ENCODE measurements around the gene ANKRD10. TPM values are rescaled to one million over a fixed set of nuclear protein-coding genes. Genes with fewer than 3 reads are reported as not detected.

ANKRD10 gene
- total RNA-seq, 4 donors from 2014 or later = 145 to 381 (median 164) TPM

DNA sequence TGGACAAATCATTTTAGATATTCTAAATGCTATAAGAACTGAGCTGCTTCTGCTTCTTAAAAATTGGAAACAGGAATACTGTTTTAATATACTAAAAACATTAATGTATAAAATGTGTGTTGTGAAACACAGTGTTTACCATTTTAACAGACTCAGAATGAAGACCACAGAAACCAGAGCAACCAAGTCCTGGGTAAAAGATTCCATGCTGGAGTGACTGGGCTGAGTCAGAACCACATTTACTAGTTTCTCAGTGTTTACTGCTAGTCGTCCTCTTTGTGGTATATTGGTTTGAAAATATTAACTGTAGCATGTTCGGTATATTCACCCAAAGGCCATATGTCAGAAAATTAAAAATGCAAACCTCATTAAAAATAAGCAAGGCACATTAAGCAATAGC is 31.9 kb downstream of the ANKRD10 start:
- DNase-seq (no peak), ATAC-seq (no peak)
- Histone ChIP-seq H3K27me3 (no peaks in the 10 kb centered on the region), H3K36me3 (peaks cover 0 to 33% of the 10 kb centered on the region in 2 donors), H3K4me1 (peaks cover 30 to 34% of the 10 kb centered on the region in 2 donors), H3K27ac (peak overlapping the region in 1 of 4 donors; percentile 48), H3K9me3 (no peaks in the 10 kb centered on the region), H3K4me3 (no peak overlapping the region)
- intact Hi-C loops (cut with DNase I; ENCODE audit: low total_unique reads) (no loop called here), in situ Hi-C loops (cut with MboI; ENCODE audit: low sequenced_read_pairs in 4 of 4) (no loop called here)
- no peak for TF ChIP-seq POLR2A (IDR thresholded peaks at IDR 0.05)

- peak overlapping the region in 3 of 4 donors; percentile 11 to 48 (median 47) for H3K27ac ChIP-seq
- H3K27me3 ChIP-seq = no peaks in the 10 kb centered on the region
- H3K36me3 ChIP-seq = peaks cover 0 to 33% of the 10 kb centered on the region in 2 donors
- H3K4me1 ChIP-seq = peaks cover 21 to 25% of the 10 kb centered on the region in 2 donors
- in situ Hi-C loops (cut with MboI; ENCODE audit: low sequenced_read_pairs in 4 of 4) = no loop called here
- ATAC-seq = no peak
- DNase-seq = no peak
- intact Hi-C loops (cut with DNase I; ENCODE audit: low total_unique reads) = no loop called here
- H3K9me3 ChIP-seq = no peaks in the 10 kb centered on the region
- TF ChIP-seq, protein P1, sequence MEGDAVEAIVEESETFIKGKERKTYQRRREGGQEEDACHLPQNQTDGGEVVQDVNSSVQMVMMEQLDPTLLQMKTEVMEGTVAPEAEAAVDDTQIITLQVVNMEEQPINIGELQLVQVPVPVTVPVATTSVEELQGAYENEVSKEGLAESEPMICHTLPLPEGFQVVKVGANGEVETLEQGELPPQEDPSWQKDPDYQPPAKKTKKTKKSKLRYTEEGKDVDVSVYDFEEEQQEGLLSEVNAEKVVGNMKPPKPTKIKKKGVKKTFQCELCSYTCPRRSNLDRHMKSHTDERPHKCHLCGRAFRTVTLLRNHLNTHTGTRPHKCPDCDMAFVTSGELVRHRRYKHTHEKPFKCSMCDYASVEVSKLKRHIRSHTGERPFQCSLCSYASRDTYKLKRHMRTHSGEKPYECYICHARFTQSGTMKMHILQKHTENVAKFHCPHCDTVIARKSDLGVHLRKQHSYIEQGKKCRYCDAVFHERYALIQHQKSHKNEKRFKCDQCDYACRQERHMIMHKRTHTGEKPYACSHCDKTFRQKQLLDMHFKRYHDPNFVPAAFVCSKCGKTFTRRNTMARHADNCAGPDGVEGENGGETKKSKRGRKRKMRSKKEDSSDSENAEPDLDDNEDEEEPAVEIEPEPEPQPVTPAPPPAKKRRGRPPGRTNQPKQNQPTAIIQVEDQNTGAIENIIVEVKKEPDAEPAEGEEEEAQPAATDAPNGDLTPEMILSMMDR (IDR thresholded peaks at IDR 0.05 in 4 of 5, conservative IDR thresholded peaks at IDR 0.05 in 1 of 5) = no peak
- TF ChIP-seq POLR2A (IDR thresholded peaks at IDR 0.05) = no peak
- no peak overlapping the region for H3K4me3 ChIP-seq
Observed at GRCh38 chr13:110881839-110882627, 32.8 kb downstream of the ANKRD10 start.

DNA sequence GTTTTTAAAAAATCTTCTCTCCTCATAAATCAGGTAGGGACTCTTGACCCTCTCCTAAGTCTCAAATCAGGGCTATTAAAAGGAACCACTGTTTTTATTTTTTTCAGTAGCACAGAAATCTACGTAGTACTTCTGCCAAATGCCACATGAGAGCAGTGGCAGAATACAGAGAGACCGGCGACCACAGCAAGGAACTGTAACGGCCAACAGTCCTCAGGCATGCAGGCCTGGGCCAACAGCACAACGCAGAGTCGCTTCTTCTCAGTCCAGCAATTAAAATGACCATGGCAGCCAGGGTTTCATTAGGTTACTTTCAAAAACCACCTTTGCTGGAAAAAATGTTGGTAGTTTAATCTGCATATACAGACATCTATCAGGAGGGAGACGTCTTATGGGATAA is 34.2 kb downstream of the ANKRD10 start:
- peak; percentile 34 to 43 for ATAC-seq
- intact Hi-C loops (cut with DNase I; ENCODE audit: low total_unique reads) = no loop called here

DNA sequence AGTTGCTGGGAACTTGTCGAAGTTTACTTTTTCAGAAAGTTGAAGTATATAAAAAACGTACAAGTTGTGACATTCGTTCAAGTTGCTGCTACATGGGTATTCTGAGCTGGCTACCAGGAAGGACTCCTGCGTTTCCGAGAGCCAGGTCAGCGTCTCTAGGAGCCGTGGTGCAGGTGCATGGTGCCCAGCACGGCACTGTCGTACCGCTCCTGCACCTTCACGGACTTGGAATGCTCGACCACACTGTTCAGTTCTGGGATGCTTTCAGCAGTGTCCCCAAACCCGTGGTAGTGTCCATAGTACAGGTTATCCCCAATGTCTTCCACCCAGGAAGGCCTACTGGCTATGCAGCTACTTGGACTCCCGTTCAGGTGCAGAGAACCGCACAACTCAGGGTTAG is 35.4 kb downstream of the ANKRD10 start:
- no peak for TF ChIP-seq POLR2A (IDR thresholded peaks at IDR 0.05)
- TF ChIP-seq, protein P1 (IDR thresholded peaks at IDR 0.05 in 4 of 5, conservative IDR thresholded peaks at IDR 0.05 in 1 of 5) = no peak
- H3K4me3 ChIP-seq = no peak overlapping the region
- DNase-seq (no peak), ATAC-seq (no peak)
- no peak overlapping the region for H3K27ac ChIP-seq
- H3K36me3 ChIP-seq = peaks cover 0 to 33% of the 10 kb centered on the region in 2 donors
- no peaks in the 10 kb centered on the region for H3K27me3 ChIP-seq
- no peaks in the 10 kb centered on the region for H3K9me3 ChIP-seq
- in situ Hi-C loops (cut with MboI; ENCODE audit: low sequenced_read_pairs in 4 of 4) (no loop called here), intact Hi-C loops (cut with DNase I; ENCODE audit: low total_unique reads) (no loop called here)
- H3K4me1 ChIP-seq = peaks cover 20 to 29% of the 10 kb centered on the region in 2 donors

More for the DNA sequence above, 34.2 kb downstream of the ANKRD10 start:
- H3K27ac ChIP-seq = peak overlapping the region; percentile 9 to 48 (median 36)
- no peaks in the 10 kb centered on the region for H3K27me3 ChIP-seq
- no peak for TF ChIP-seq POLR2A (IDR thresholded peaks at IDR 0.05)
- TF ChIP-seq, protein P1 (IDR thresholded peaks at IDR 0.05 in 4 of 5, conservative IDR thresholded peaks at IDR 0.05 in 1 of 5) = no peak
- H3K4me1 ChIP-seq = peaks cover 15 to 19% of the 10 kb centered on the region in 2 donors
- peaks cover 0 to 33% of the 10 kb centered on the region in 2 donors for H3K36me3 ChIP-seq
- in situ Hi-C loops (cut with MboI; ENCODE audit: low sequenced_read_pairs in 4 of 4) = no loop called here
- no peaks in the 10 kb centered on the region for H3K9me3 ChIP-seq
- no peak overlapping the region for H3K4me3 ChIP-seq
- no peak for DNase-seq

- no peak for TF ChIP-seq POLR2A (IDR thresholded peaks at IDR 0.05)
- TF ChIP-seq, protein P1 (IDR thresholded peaks at IDR 0.05 in 4 of 5, conservative IDR thresholded peaks at IDR 0.05 in 1 of 5) = no peak
- Histone ChIP-seq H3K9me3 (no peaks in the 10 kb centered on the region), H3K4me3 (no peak overlapping the region), H3K4me1 (peaks cover 24 to 34% of the 10 kb centered on the region in 2 donors), H3K36me3 (peaks cover 0 to 33% of the 10 kb centered on the region in 2 donors), H3K27me3 (no peaks in the 10 kb centered on the region), H3K27ac (no peak overlapping the region)
- in situ Hi-C loops (cut with MboI; ENCODE audit: low sequenced_read_pairs in 4 of 4) (no loop called here), intact Hi-C loops (cut with DNase I; ENCODE audit: low total_unique reads) (no loop called here)
- DNase-seq (no peak), ATAC-seq (no peak)
Observed at GRCh38 chr13:110877737-110878258, 37.1 kb downstream of the ANKRD10 start.
